Endothelial cell of umbilical vein (primary cell): Measurements from ENCODE around the gene PLK5. TPM values are rescaled to one million over a fixed set of nuclear protein-coding genes. Genes with fewer than 3 reads are reported as not detected.

Experiments
- BruUV-seq: library from RNA; stranded (reverse); fragments of 400-500 nt; replicated peaks from 2 replicates; lab custom pipeline; 2021; lab: Mats Ljungman, UMichigan
- CTCF ChIA-PET: fragments of 300-600, 350-600 bp; sonication (Branson Sonifier 250); formaldehyde crosslinking; loops from one replicate; lab custom pipeline; 2021; ENCODE audit warnings: antibody characterized with exemption, inconsistent platforms; lab: Charles Lee
- POLR2A ChIA-PET: fragments of 300-600, 350-600 bp; sonication (Branson Sonifier 250); formaldehyde crosslinking; loops from one replicate; lab custom pipeline; 2021; ENCODE audit warnings: antibody characterized with exemption, inconsistent platforms; lab: Charles Lee
- DNase-seq: peaks from one replicate; pipeline ENCODE4 v3.0.0-alpha.2; 2011; ENCODE audit warnings: low read depth, low spot score
- FAIRE-seq: peaks from 2 replicates; lab custom pipeline; 2011; peaks lifted over from hg19 to GRCh38; lab: Jason Lieb, UNC
- H2AFZ ChIP-seq: 2 replicates; pipeline ENCODE4 v1.6.0; 2012; ENCODE audit warnings: low read depth, low read length, control low read depth, inconsistent platforms
- H3K27ac ChIP-seq: 2 replicates; pipeline ENCODE4 v1.5.1; 2011; ENCODE audit warnings: low read depth, mild to moderate bottlenecking, control low read depth, low read length, moderate library complexity; ENCODE audit not compliant: insufficient read depth
- H3K27me3 ChIP-seq, 2 experiments: 2 replicates each; pipeline versions ENCODE4 v1.6.0 to v1.6.1; 2011; ENCODE audit warnings: low read length in 2 of 2, mixed read lengths in 1 of 2; ENCODE audit not compliant: control insufficient read depth in 2 of 2, insufficient read depth in 2 of 2
- H3K36me3 ChIP-seq, 2 experiments: 2 replicates in 1 of 2; 3 replicates in 1 of 2; pipeline ENCODE4 v1.5.1; 2011; ENCODE audit warnings: low read length in 2 of 2, mild to moderate bottlenecking in 1 of 2, moderate library complexity in 1 of 2; ENCODE audit not compliant: control insufficient read depth in 2 of 2, insufficient read depth in 2 of 2; ENCODE audit errors: extremely low read depth in 1 of 2
- H3K4me1 ChIP-seq: 3 replicates; pipeline ENCODE4 v1.5.1; 2011; ENCODE audit warnings: mild to moderate bottlenecking, low read length; ENCODE audit not compliant: control insufficient read depth, insufficient read depth; ENCODE audit errors: extremely low read depth
- H3K4me2 ChIP-seq: 2 replicates; pipeline ENCODE4 v1.6.1; 2011; ENCODE audit warnings: low read length, control low read depth, mixed read lengths; ENCODE audit not compliant: insufficient read depth
- H3K4me3 ChIP-seq, 3 experiments: fragments of 200-600 bp in 1 of 3; sonication (generic), shearing (Covaris generic) in 1 of 3; replicated peaks in 1 of 3; 2 replicates each; pipeline ENCODE4 v1.5.1; 2011 to 2016; ENCODE audit warnings: control low read depth in 3 of 3, low read length in 3 of 3, mild to moderate bottlenecking in 2 of 3, inconsistent platforms in 1 of 3, low read depth in 1 of 3, moderate library complexity in 1 of 3; ENCODE audit not compliant: insufficient read depth in 1 of 3
- H3K79me2 ChIP-seq: 2 replicates; pipeline ENCODE4 v1.6.0; 2012; ENCODE audit warnings: low read length, inconsistent platforms; ENCODE audit not compliant: control insufficient read depth, insufficient read depth
- H3K9ac ChIP-seq: replicated peaks from 2 replicates; pipeline ENCODE3; 2011; ENCODE audit warnings: low read length, control low read depth; ENCODE audit not compliant: insufficient read depth; ENCODE audit errors: extremely low read depth
- H3K9me1 ChIP-seq: replicated peaks from 3 replicates; pipeline ENCODE4 v1.6.0; 2011; ENCODE audit warnings: mild to moderate bottlenecking, low read length; ENCODE audit not compliant: control insufficient read depth, insufficient read depth; ENCODE audit errors: extremely low read depth
- H3K9me3 ChIP-seq: replicated peaks from 2 replicates; pipeline ENCODE4 v1.5.1; 2012; ENCODE audit warnings: low read length, inconsistent platforms; ENCODE audit not compliant: control insufficient read depth, insufficient read depth
- H4K20me1 ChIP-seq: replicated peaks from 2 replicates; pipeline ENCODE3; 2011; ENCODE audit warnings: mild to moderate bottlenecking, low read length; ENCODE audit not compliant: control insufficient read depth, insufficient read depth; ENCODE audit errors: extremely low read depth
- GATA2 ChIP-seq: IDR thresholded peaks from 2 replicates; pipeline ENCODE4 v1.7.0; 2011; ENCODE audit warnings: low read depth, mild to moderate bottlenecking, moderate library complexity, mixed read lengths, low read length; ENCODE audit not compliant: insufficient read length, insufficient read depth
- JUN ChIP-seq: IDR thresholded peaks from 2 replicates; pipeline ENCODE4 v1.6.1; 2011; ENCODE audit warnings: borderline replicate concordance, low read depth; ENCODE audit not compliant: insufficient read length, insufficient read depth
- MAX ChIP-seq: IDR thresholded peaks from 2 replicates; pipeline ENCODE4 v1.6.1; 2011; ENCODE audit not compliant: insufficient read depth, insufficient read length
- POLR2A ChIP-seq: IDR thresholded peaks from 2 replicates; pipeline ENCODE4 v1.6.1; 2012; ENCODE audit warnings: low read depth, mild to moderate bottlenecking, control low read depth, low read length
- POLR2AphosphoS5 ChIP-seq: IDR thresholded peaks from 2 replicates; pipeline ENCODE4 v1.6.1; 2012; ENCODE audit warnings: low read depth, mild to moderate bottlenecking, control low read depth, low read length, moderate library complexity; ENCODE audit not compliant: insufficient read depth
- dilution Hi-C: fragments of 300-500 bp; cut with MboI; formaldehyde crosslinking; loops from one replicate; pipeline ENCODE4 v1.15.0; 2019; ENCODE audit warnings: low sequenced_read_pairs; ENCODE audit not compliant: extremely low pct_ligation_motif_present
- intact Hi-C: fragments of 100-400 bp; cut with micrococcal nuclease; formaldehyde crosslinking; loops from one replicate; pipeline ENCODE4 v1.10.0; 2022
- polyA plus RNA-seq, 4 experiments: library from polyadenylated mRNA; depleted of rRNA in 3 of 4; stranded (reverse) in 3 of 4; unstranded in 1 of 4; fragments of >200 nt; gene quantifications; 2 replicates each; pipeline versions ENCODE4 v1.2.1 to v1.2.3, GENCODE V29; 2011 to 2012; ENCODE audit warnings: missing spikeins in 1 of 4
- total RNA-seq: library from RNA; stranded (reverse); gene quantifications from 2 replicates; pipeline ENCODE4 v1.2.3, GENCODE V29; 2021

PLK5 gene
- total and polyA plus RNA-seq, 2 donors (not counting 3 experiments of a cell fraction or from before 2014, with no cell fraction given), result not detected

- no TSS peak for BruUV-seq
- H3K36me3 ChIP-seq, result no peaks in the 10 kb centered on the region
- peaks cover 10% of the 10 kb centered on the region for H3K4me1 ChIP-seq
- no peaks in the 10 kb centered on the region for H3K79me2 ChIP-seq
- H3K9me3 ChIP-seq, result no peaks in the 10 kb centered on the region
- no peak overlapping the region for H3K9ac ChIP-seq
- DNase-seq (no peak), FAIRE-seq (no peak)
- TF ChIP-seq POLR2A (peak; percentile 20), GATA2 (no peak)
- CTCF ChIA-PET, result interaction anchor here (2.0 kb wide), 1 partner anchor 13 kb away, joined by 8 read pairs; no protein-coding TSS in a partner anchor
- peak overlapping the region; percentile 37 for H3K4me2 ChIP-seq
- POLR2A ChIA-PET, result no interaction called here
- intact Hi-C loops, result loop anchor here (1.0 to 2.0 kb wide), 2 partner anchors 10 to 19 kb away; partner anchors contain the start of gene C19orf25
- H2AFZ ChIP-seq, result peak overlapping the region; percentile 66
- no peaks in the 10 kb centered on the region for H4K20me1 ChIP-seq
- H3K4me3 ChIP-seq, result peak overlapping the region; percentile 9 to 51 (median 11)
- no peaks in the 10 kb centered on the region for H3K9me1 ChIP-seq
- peaks cover 0 to 6% of the 10 kb centered on the region in 2 experiments for H3K27me3 ChIP-seq
- H3K27ac ChIP-seq, result no peak overlapping the region
- dilution Hi-C loops, result no loop called here
Observed at GRCh38 chr19:1489463-1490310, 34.2 kb upstream of the PLK5 start.

- FAIRE-seq, result peak; percentile 99
- ChIA-PET POLR2A (interaction anchor here (0.5 to 1.5 kb wide), 4 partner anchors 24 to 271 kb away, joined by 3 to 9 read pairs (median 4); partner anchors contain the start of gene CIRBP), CTCF (interaction anchor here (1.3 to 2.0 kb wide), 4 partner anchors 12 to 56 kb away, joined by 3 to 8 read pairs (median 8); no protein-coding TSS in a partner anchor)
Observed at GRCh38 chr19:1490311-1491113, 33.4 kb upstream of the PLK5 start, which contains the start of gene PCSK4. TSS of gene PCSK4 (minus strand) at chr19:1490350. CDS start at chr19:1490346, 4 bp downstream.

More at GRCh38 chr19:1490311-1491113, 33.4 kb upstream of the PLK5 start, which contains the start of gene PCSK4:
- Histone ChIP-seq H4K20me1 (no peaks in the 10 kb centered on the region), H3K36me3 (no peaks in the 10 kb centered on the region), H3K4me3 (peak within 1 kb of the TSS; percentile 11 to 51 (median 35)), H3K9me3 (no peaks in the 10 kb centered on the region), H3K27ac (no peak within 1 kb of the TSS), H3K79me2 (no peaks in the 10 kb centered on the region), H3K4me1 (peaks cover 10% of the 10 kb centered on the region), H3K9me1 (no peaks in the 10 kb centered on the region), H2AFZ (peak within 1 kb of the TSS; percentile 79), H3K9ac (no peak within 1 kb of the TSS), H3K4me2 (peak within 1 kb of the TSS; percentile 46), H3K27me3 (peaks cover 0 to 6% of the 10 kb centered on the region in 2 experiments)
- intact Hi-C loops, result loop anchor here (1.0 to 2.0 kb wide), 2 partner anchors 11 to 20 kb away; partner anchors contain the start of gene C19orf25
- BruUV-seq, result no TSS peak
- dilution Hi-C loops, result no loop called here
- DNase-seq, result peak; percentile 99
- TF ChIP-seq MAX, result no peak
- no peak for TF ChIP-seq JUN
- peak; percentile 8 for TF ChIP-seq POLR2A
- TF ChIP-seq POLR2AphosphoS5, result peak; percentile 48
